Measurements from ENCODE around the gene SLC18A3. TPM values are rescaled to one million over a fixed set of nuclear protein-coding genes. Genes with fewer than 3 reads are reported as not detected.

The SLC18A3 gene
- total RNA-seq, 1 experiment from 2014 or later: not detected

DNA sequence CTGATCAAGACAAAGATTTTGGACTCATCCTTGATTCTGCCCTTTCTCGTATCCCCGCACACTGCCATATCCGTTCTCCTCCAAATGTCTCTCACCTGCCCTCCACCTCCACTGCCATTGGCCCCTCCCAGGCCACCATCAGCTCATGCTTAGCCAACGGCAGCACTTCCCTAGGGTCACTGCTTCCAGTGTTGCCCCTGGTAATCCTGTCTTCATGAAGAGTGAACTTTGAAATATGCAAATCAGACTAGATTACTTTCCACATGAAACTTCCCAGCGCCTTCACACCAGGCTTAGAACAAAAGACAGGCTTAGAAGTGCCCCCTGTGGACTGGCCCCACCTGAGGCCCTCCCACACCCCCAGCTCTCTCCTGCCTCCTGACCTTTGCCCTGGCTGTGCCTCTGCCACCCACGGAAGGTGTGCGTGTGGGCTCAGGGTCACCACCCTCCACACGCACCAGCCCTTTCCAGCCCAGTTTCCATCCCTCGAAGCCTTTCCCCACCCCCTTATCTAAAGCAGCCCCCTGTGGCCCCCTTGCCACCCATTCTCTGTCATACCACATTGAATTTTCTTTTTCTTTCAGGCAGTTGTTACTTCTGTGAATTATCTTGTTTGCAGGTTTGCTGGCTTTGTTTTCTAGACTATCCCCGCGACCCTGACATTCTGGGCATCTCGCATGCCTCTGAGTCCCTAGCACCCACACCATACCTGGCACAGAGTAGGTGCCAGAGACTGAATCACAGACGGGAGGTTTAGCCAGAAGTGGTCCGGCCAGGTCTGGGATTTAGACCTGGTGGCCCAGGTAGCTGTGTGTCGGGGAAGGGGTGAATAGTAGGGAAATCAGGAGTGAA is 42.5 kb downstream of the SLC18A3 start:
- no peaks in the 10 kb centered on the region for H3K79me2 ChIP-seq (ENCODE audit: low read length)
- no peak overlapping the region for H3K27ac ChIP-seq (ENCODE audit: low read length)
- H3F3A ChIP-seq (ENCODE audit: low read length, unreplicated experiment): no peaks in the 10 kb centered on the region
- H3K4me3 ChIP-seq (ENCODE audit: low read length): no peak overlapping the region
- no peak overlapping the region for H3K9ac ChIP-seq (ENCODE audit: low read length)
- H3K4me2 ChIP-seq (ENCODE audit: low read length): no peak overlapping the region
- ATAC-seq (no peak), DNase-seq (no peak)
- H4K20me1 ChIP-seq (ENCODE audit: low read length): no peaks in the 10 kb centered on the region
- CTCF ChIA-PET: no interaction called here
- H3K27me3 ChIP-seq (ENCODE audit: low read length): peaks cover 96% of the 10 kb centered on the region
- TF ChIP-seq, protein P1, sequence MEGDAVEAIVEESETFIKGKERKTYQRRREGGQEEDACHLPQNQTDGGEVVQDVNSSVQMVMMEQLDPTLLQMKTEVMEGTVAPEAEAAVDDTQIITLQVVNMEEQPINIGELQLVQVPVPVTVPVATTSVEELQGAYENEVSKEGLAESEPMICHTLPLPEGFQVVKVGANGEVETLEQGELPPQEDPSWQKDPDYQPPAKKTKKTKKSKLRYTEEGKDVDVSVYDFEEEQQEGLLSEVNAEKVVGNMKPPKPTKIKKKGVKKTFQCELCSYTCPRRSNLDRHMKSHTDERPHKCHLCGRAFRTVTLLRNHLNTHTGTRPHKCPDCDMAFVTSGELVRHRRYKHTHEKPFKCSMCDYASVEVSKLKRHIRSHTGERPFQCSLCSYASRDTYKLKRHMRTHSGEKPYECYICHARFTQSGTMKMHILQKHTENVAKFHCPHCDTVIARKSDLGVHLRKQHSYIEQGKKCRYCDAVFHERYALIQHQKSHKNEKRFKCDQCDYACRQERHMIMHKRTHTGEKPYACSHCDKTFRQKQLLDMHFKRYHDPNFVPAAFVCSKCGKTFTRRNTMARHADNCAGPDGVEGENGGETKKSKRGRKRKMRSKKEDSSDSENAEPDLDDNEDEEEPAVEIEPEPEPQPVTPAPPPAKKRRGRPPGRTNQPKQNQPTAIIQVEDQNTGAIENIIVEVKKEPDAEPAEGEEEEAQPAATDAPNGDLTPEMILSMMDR (conservative IDR thresholded peaks at IDR 0.05; ENCODE audit: low read depth, low read length): no peak
- TF ChIP-seq EZH2 (IDR thresholded peaks at IDR 0.05; ENCODE audit: low read length, unreplicated experiment) (no peak), EZH2phosphoT487 (IDR thresholded peaks at IDR 0.05; ENCODE audit: borderline replicate concordance, low read length) (no peak)
- POLR2A ChIA-PET (ENCODE audit: unreplicated experiment): no interaction called here
- H2AFZ ChIP-seq (ENCODE audit: low read length): no peak overlapping the region
- H3K36me3 ChIP-seq (ENCODE audit: low read depth, low read length): no peaks in the 10 kb centered on the region
- no TSS peak for BruUV-seq (replicated peaks)
- no peaks in the 10 kb centered on the region for H3K9me3 ChIP-seq (ENCODE audit: low read length)
- H3K4me1 ChIP-seq (ENCODE audit: insufficient read depth, low read length): no peaks in the 10 kb centered on the region
- intact Hi-C loops (cut with micrococcal nuclease): no loop called here
- H3K9me2 ChIP-seq (replicated peaks; ENCODE audit: low read length): no peaks in the 10 kb centered on the region

- H3K4me2 ChIP-seq (ENCODE audit: low read length): no peak overlapping the region
- no peak overlapping the region for H3K9ac ChIP-seq (ENCODE audit: low read length)
- H3F3A ChIP-seq (ENCODE audit: low read length, unreplicated experiment): no peaks in the 10 kb centered on the region
- POLR2A ChIA-PET (ENCODE audit: unreplicated experiment): no interaction called here
- peaks cover 92% of the 10 kb centered on the region for H3K27me3 ChIP-seq (ENCODE audit: low read length)
- H3K79me2 ChIP-seq (ENCODE audit: low read length): no peaks in the 10 kb centered on the region
- no peak for TF ChIP-seq EZH2phosphoT487 (IDR thresholded peaks at IDR 0.05; ENCODE audit: borderline replicate concordance, low read length)
- no peak for TF ChIP-seq EZH2 (IDR thresholded peaks at IDR 0.05; ENCODE audit: low read length, unreplicated experiment)
- TF ChIP-seq, protein P1 (conservative IDR thresholded peaks at IDR 0.05; ENCODE audit: low read depth, low read length): no peak
- H3K4me1 ChIP-seq (ENCODE audit: insufficient read depth, low read length): no peaks in the 10 kb centered on the region
- H2AFZ ChIP-seq (ENCODE audit: low read length): no peak overlapping the region
- CTCF ChIA-PET: no interaction called here
- no peaks in the 10 kb centered on the region for H3K9me2 ChIP-seq (replicated peaks; ENCODE audit: low read length)
- ATAC-seq: no peak
- DNase-seq: no peak
- H3K36me3 ChIP-seq (ENCODE audit: low read depth, low read length): no peaks in the 10 kb centered on the region
- no peaks in the 10 kb centered on the region for H4K20me1 ChIP-seq (ENCODE audit: low read length)
- no TSS peak for BruUV-seq (replicated peaks)
- H3K27ac ChIP-seq (ENCODE audit: low read length): no peak overlapping the region
- H3K4me3 ChIP-seq (ENCODE audit: low read length): no peak overlapping the region
- H3K9me3 ChIP-seq (ENCODE audit: low read length): no peaks in the 10 kb centered on the region
- intact Hi-C loops (cut with micrococcal nuclease): no loop called here
Observed at GRCh38 chr10:49653273-49653929, 43.3 kb downstream of the SLC18A3 start.

All from PC-3 (cell line).